ENCODE results near the gene AFF3.
"Not testable (repeated sequence)": the region's sequence is repeated elsewhere in the genome, so short reads cannot be mapped to it uniquely, and the experiment has no call there.

The AFF3 gene

GRCh38 chr2:100104718-100105677 lies 37.4 kb downstream of the AFF3 start:
- DNase-seq = no peak

GRCh38 chr2:100104265-100104664 lies 38.1 kb downstream of the AFF3 start:
- not testable (repeated sequence) for DNase-seq

- DNase-seq = not testable (repeated sequence)
Observed at GRCh38 chr2:100103527-100104252, 38.7 kb downstream of the AFF3 start.

- DNase-seq = not testable (repeated sequence)
Observed at GRCh38 chr2:100102466-100103180, 39.8 kb downstream of the AFF3 start.

- not testable (repeated sequence) for DNase-seq
Observed at GRCh38 chr2:100098855-100099254, 43.5 kb downstream of the AFF3 start.

GRCh38 chr2:100097611-100098294 lies 44.6 kb downstream of the AFF3 start:
- DNase-seq = not testable (repeated sequence)

- not testable (repeated sequence) for DNase-seq
Observed at GRCh38 chr2:100095845-100096244, 46.5 kb downstream of the AFF3 start.

- not testable (repeated sequence) for DNase-seq
Observed at GRCh38 chr2:100091807-100092206, 50.6 kb downstream of the AFF3 start.

- DNase-seq = not testable (repeated sequence)
Observed at GRCh38 chr2:100085744-100086143, 56.6 kb downstream of the AFF3 start.

- DNase-seq = not testable (repeated sequence)
Observed at GRCh38 chr2:100083421-100084216, 58.8 kb downstream of the AFF3 start.

GRCh38 chr2:100082302-100082978 lies 60.0 kb downstream of the AFF3 start:
- not testable (repeated sequence) for DNase-seq

- DNase-seq = no peak
Observed at GRCh38 chr2:100077935-100078334, 64.5 kb downstream of the AFF3 start.

- DNase-seq = no peak
Observed at GRCh38 chr2:100077456-100077855, 64.9 kb downstream of the AFF3 start.

GRCh38 chr2:100075532-100075931 lies 66.9 kb downstream of the AFF3 start:
- DNase-seq = no peak

GRCh38 chr2:100073110-100073509 lies 69.3 kb downstream of the AFF3 start:
- DNase-seq = no peak

GRCh38 chr2:100072503-100072902 lies 69.9 kb downstream of the AFF3 start:
- no peak for DNase-seq

GRCh38 chr2:100071335-100072043 lies 70.9 kb downstream of the AFF3 start:
- no peak for DNase-seq

- no peak for DNase-seq
Observed at GRCh38 chr2:100070078-100070477, 72.3 kb downstream of the AFF3 start.

- DNase-seq = no peak
Observed at GRCh38 chr2:100068395-100068794, 74.0 kb downstream of the AFF3 start.

- no peak for DNase-seq
Observed at GRCh38 chr2:100067784-100068183, 74.6 kb downstream of the AFF3 start.
